Left colon (tissue), 2 donors: Measurements from ENCODE around the gene SF3B3. TPM values are rescaled to one million over a fixed set of nuclear protein-coding genes. Genes with fewer than 3 reads are reported as not detected.

Source experiments
- ATAC-seq: fragments of 200-7000 bp; cut with Tn5 transposase; one replicate; pipeline ENCODE4 v1.9.1; 2020; ENCODE audit warnings: mild to moderate bottlenecking, moderate library complexity
- DNase-seq, 2 donors: peaks; one replicate each; pipeline ENCODE4 v3.0.0-alpha.2; 2020
- intact Hi-C, 2 donors: fragments of 100-400 bp; cut with DNase I in 1 of 2; cut with micrococcal nuclease in 1 of 2; formaldehyde crosslinking; loops; one replicate each; pipeline versions ENCODE4 v1.11.2 to v1.14.0; 2022; cut with DNase I, micrococcal nuclease
- total RNA-seq, 2 donors: library from RNA; stranded (reverse); fragmentation: NEBNext Ultra II Directional; extraction: Animal tissue kit (Norgen Biotek cat#: 25700); gene quantifications; one replicate each; pipeline ENCODE4 v1.2.1, GENCODE V29; 2021
- donor health status: DM: no; HTN: no; CAD: no.
- donor health status: DM: yes; HTN: yes; CAD: no.

The SF3B3 gene
- total RNA-seq, 2 donors from 2014 or later = 133 to 168 TPM

DNA sequence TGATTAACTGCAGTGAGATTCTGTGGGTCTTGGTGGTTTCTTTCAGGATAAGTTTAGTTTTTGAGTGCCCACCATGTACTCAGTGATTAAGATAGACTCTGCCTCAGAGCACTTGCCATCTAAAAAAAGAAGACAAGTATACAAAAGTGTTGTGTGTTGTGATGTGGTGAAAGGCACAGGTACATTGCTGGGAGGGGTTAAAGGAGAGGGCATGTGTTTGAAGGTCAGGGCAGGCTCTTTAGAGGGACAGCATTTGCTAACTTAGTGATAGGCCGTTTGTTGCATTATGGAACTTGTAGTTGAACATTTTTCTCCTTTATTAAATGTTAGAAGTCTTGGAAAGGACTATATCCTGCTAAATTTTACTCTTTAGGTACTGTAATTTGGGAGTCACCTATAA, 26.5 kb downstream of the SF3B3 start:
- DNase-seq (no peak), ATAC-seq (no peak)
- intact Hi-C loops = no loop called here

DNA sequence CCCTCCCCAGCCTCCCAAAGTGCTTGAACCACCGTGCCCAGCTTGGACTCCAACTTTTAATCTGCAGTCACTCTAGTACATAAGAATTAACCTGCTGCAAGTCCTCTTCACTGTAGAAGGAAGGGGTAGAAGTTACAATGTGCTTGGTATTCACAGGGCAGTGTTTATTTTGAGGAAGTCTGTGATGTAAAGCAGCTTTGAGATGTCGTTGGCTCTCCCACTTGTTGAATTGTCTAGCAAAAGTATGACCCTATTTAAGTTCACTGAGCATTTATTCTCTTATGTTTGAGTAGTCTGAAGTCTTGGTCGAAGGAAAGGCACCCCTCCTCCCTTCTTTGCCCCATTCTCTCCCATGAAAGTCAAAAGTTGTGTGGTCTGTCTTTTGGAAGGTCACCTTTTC, 28.2 kb downstream of the SF3B3 start:
- DNase-seq (no peak), ATAC-seq (no peak)
- intact Hi-C loops = no loop called here

DNA sequence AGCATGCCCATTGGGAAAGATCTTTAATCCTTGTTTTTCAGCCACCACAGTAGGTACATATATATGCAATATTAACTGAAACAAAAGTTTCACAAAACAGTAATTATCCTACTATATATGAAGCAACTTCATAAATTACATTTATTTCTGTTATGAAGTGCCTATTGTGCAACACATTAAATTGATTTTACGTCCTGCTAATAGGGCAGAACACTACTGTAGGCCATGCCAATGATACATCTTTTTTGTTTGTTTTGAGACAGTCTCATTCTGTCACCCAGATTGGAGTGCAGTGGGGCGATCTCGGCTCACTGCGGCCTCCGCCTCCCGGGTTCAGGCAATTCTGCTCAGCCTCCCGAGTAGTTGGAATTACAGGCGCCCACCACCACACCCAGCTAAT, 29.1 kb downstream of the SF3B3 start:
- no peak for DNase-seq
- intact Hi-C loops = no loop called here
- ATAC-seq = no peak

DNA sequence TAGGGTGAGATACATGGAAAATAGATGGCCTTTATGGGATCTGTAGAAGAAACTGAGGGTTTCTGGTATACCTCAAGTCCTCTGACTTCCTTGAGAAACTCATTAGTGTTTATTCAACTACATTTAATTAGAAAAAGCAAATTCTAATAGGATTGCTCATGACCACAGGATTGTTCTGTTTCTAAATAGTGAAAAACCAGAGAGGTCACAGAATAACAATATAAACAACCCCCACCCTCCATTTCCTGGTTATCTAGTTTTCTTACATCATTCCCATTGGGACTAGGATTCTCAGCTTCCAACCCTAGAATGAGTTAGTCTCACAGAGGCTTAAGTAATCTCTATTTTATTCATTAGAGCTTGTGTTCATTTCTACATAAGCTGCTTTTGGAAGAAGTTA, 30.0 kb downstream of the SF3B3 start:
- ATAC-seq = no peak
- DNase-seq = no peak
- intact Hi-C loops = no loop called here

DNA sequence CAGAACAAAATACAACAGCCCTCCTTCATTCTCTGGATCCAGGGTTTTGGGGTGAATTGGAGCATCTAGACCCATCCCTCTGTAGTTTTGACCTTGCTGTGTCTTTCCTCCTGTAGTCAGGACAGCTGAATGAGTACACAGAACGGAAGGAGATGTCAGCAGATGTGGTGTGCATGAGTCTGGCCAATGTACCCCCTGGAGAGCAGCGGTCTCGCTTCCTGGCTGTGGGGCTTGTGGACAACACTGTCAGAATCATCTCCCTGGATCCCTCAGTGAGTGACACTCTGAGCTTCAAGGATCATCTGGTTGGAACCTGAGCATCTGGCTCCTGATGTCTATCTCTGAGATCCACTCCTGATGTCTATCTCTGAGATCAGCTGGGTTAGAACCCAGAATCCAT, 32.4 kb downstream of the SF3B3 start:
- DNase-seq = no peak
- intact Hi-C loops = no loop called here
- ATAC-seq = no peak

DNA sequence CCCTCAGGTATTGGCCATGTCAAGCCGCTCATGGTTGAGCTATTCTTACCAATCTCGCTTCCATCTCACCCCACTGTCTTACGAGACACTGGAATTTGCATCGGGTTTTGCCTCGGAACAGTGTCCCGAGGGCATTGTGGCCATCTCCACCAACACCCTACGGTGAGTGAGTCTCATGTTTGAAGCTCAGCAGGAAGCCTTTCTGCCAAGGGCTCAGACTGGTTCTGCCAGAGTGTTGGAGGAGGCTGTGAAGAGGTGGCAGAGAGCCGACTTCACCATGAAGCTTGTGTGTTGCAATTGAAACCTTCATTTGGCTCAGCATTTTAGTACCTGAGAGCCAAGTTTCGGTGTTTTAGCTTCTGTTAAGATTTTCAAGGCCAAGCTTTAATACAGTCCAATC, 38.0 kb downstream of the SF3B3 start:
- intact Hi-C loops = no loop called here
- no peak for ATAC-seq
- no peak for DNase-seq

DNA sequence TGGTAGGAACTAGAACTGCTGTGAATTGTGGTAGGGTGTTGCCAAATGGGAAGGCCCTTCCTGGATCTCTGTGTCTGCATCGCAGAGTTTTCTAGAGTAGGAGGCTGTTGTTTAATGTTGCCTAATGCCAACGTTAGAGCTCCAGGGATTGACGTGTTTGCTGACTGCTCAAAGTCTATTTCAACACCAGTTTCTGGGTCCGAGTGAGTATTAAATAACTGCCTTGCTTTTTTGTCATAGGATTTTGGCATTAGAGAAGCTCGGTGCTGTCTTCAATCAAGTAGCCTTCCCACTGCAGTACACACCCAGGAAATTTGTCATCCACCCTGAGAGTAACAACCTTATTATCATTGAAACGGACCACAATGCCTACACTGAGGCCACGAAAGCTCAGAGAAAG, 40.0 kb downstream of the SF3B3 start:
- ATAC-seq = no peak
- no peak for DNase-seq
- intact Hi-C loops = no loop called here

DNA sequence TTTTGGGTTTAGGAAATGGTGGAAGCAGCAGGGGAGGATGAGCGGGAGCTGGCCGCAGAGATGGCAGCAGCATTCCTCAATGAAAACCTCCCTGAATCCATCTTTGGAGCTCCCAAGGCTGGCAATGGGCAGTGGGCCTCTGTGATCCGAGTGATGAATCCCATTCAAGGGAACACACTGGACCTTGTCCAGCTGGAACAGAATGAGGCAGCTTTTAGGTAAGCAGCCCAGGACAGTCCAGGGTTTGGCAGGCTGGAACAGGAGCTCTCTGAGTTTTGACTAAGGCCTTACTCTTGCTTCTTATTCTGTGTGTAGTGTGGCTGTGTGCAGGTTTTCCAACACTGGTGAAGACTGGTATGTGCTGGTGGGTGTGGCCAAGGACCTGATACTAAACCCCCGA, 41.4 kb downstream of the SF3B3 start:
- ATAC-seq (no peak), DNase-seq (no peak)
- intact Hi-C loops = no loop called here

DNA sequence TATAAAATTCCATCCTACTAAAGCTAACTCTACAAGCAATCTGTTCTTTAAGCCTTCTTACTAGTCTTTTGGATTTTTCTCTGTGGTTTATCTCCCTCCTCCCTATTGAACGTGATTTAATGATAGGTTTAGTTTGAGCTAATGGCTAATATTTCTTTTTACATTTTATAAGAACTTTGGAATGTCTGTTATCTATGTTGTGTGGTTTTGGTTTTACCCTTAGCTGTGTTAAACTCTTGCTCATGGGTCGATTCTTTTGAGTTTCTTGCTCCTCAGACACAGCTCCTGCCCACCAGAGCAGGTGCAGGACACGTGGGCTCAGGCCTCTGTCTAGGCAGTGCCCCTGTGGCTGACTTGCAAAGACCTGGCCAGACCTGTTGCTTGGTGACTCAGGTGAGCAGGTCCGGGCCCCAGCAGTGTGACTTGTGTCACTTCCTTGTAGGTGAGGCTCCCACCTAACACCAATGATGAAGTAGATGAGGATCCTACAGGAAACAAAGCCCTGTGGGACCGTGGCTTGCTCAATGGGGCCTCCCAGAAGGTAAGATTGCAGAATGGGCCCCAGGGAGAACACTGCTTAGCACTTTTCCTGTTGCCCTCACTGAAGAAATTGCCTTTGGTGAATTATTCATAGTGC, 45.1 kb downstream of the SF3B3 start:
- no peak for ATAC-seq
- intact Hi-C loops = no loop called here
- no peak for DNase-seq

DNA sequence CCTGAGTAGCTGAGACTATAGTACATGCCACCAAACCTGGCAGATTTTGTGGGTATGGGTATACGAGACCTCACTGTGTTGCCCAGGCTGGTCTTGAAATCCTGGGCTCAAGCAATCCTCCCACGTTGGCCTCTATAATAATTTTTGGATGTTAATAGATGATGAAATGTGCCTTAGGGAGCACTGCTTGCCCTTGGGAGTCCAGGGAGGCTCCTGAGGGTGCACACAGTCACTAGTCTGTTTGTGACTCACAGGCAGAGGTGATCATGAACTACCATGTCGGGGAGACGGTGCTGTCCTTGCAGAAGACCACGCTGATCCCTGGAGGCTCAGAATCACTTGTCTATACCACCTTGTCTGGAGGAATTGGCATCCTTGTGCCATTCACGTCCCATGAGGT, 46.1 kb downstream of the SF3B3 start:
- no peak for ATAC-seq
- DNase-seq = no peak
- intact Hi-C loops = no loop called here

DNA sequence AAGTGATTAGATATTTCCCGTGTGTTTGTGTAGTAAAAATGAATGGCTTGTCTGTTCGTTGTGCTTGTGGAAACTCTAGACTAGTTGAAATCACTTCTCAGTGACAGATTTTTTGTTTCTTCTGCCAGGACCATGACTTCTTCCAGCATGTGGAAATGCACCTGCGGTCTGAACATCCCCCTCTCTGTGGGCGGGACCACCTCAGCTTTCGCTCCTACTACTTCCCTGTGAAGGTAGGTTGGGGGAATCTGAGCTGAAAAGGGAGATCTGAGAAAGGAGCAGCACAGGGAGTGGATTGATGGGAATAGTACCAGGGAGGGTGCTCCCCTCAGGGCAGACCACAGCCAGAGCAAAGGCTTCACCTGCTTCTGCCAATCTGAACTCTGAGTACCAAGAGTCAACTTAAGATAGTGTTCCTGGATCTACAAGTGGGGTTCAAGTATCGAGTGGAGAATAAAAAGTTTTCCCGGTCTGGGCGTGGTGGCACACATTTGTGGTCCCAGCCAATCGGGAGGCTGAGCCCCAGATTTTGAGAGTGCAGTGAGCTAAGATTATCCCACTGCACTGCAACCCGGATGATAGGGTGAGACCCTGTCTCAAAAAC, 47.5 kb downstream of the SF3B3 start:
- DNase-seq (no peak), ATAC-seq (no peak)
- intact Hi-C loops = no loop called here

DNA sequence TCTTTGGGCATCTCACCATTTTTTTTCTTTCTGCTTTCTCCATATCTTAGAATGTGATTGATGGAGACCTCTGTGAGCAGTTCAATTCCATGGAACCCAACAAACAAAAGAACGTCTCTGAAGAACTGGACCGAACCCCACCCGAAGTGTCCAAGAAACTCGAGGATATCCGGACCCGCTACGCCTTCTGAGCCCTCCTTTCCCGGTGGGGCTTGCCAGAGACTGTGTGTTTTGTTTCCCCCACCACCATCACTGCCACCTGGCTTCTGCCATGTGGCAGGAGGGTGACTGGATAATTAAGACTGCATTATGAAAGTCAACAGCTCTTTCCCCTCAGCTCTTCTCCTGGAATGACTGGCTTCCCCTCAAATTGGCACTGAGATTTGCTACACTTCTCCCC, 48.0 kb downstream of the SF3B3 start:
- ATAC-seq = no peak
- no peak for DNase-seq
- intact Hi-C loops = no loop called here

DNA sequence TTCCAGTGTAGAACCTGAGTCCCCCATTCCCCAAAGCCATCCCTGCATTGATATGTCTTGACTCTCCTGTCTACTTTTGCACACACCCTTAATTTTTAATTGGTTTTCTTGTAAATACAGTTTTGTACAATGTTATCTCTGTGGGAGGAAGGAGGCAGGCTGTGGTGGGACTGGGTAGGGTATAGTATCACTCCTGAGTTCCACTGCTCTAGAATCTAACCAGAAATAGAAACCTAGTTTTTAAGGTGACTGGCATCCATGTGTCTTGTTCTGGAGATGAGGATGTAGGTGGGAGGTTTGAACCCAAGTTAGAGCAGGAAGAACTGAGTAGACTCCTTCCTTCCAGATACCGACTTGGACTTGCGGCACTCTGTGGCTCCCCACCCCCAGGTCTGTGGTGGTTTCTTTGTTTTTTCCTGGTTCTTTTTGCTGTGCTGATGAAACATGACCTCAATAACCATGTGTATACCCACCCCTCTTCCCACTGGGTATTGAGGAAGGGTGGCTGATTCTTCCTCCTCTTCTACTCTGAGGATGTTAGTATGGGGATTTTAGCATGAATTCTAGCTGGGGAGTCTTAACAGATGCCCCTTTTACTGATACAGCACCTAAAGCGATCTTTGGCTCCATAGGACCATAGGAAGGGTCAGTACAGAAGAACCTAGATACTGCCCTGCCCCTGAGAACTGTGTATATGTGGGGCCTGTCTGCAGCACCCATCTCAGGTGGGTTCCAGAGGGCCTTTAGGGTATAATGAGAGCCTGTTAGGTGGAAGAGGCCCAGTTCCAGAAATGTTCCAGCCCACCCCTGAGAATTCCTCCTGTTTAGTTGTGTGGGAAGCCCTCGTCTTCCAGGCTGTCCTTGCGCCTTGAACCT, 48.7 kb downstream of the SF3B3 start:
- intact Hi-C loops = no loop called here
- DNase-seq (no peak), ATAC-seq (no peak)

DNA sequence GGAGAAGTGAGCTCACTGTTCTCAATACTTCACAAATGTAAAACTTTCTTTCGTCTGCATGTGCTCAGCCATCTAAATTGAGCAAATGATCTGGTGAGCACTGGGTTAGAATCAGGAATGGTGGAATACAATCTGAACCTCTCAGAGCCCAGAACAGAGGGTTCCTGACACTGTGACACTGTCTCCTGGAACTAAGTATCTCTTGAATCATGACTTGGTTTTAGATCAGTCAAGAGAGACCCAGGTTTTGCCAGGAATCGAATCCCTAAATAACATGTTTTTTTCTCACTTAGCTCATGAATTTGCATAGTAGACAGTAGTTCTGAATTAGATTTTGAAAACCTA, 49.3 kb downstream of the SF3B3 start:
- ATAC-seq (no peak), DNase-seq (no peak)
- intact Hi-C loops = no loop called here

DNA sequence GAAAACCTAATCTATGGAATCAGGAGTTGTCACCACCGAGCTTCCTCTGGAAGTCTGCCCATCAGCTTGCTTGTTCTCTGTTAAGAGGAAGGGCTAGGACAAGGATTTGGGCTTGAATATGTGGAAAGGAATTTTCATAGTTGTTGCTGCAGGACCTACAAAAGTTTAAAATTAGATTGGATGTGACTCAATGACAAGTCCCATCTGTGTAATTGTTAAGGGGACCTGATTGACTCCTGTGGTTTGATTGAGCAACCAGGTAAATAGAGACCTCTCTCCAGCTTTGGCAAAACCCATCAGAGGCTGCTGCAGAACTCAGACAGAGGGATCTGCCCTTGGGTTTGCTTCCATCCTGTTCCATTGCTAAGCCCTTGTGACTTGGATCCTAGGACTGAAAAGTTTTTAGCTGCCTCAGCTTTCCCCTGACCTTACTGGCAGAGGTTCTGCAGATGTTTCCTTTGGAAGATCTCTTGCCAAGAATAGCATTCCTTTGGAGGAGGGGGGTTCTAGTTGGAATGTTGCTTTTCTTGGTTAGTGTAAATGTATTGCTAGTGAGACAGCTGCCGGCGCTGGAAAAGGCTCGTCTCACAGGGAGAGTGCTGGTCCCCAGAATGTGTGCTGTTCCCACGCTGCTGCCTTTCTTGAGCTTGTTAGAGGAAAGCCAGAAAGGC, 50.0 kb downstream of the SF3B3 start:
- no peak for DNase-seq

DNA sequence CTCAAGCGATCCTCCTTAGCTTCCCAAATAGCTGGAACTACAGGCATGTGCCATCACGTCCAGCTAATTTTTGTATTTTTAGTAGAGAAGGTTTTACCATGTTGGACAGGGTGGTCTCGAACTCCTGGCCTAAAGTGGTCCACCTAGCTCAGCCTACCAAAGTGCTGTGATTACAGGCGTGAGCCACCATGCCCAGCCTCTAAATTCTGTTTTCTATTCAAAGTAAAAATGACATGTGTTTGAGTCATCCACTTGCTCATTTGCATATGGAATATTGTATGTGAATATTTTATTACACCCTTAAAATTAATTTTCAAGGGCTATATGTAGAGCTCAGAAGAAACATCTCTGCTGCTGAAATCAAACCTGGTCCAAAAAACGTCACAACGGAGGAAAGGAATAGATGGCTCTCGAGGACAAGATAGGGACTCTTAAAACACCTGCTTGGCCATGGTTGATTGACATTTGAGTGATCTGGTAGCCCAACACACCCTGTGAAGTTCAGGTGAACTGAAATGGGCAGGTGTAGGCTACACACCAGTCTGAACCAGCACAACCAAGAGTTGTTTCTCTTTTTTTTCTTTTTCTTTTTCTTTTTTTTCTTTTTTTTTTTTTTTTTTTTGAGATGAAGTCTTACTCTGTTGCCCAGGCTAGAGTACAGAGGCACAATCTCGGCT, 51.1 kb downstream of the SF3B3 start:
- ATAC-seq = no peak
- intact Hi-C loops = no loop called here
- DNase-seq = no peak

More for the DNA sequence above, 50.0 kb downstream of the SF3B3 start:
- intact Hi-C loops = no loop called here
- no peak for ATAC-seq

DNA sequence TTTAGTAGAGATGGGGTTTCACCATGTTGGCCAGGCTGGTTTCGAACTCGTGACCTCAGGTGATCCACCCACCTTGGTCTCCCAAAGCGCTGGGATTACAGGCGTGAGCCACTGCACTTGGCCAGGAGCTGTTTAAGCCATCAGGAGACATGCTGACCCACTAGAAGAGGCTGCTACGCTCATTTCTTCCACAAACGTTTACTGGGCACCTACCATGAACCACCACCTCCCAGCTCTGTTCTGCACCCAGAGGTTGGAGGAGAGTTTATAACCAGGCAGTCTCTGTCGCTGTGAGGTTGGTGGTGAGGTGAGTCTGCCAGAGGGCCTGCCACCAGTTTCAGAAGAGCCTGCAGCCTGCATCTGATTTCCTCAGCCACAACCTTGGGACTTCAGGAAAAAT, 51.8 kb downstream of the SF3B3 start:
- ATAC-seq (no peak), DNase-seq (no peak)
- intact Hi-C loops = no loop called here

DNA sequence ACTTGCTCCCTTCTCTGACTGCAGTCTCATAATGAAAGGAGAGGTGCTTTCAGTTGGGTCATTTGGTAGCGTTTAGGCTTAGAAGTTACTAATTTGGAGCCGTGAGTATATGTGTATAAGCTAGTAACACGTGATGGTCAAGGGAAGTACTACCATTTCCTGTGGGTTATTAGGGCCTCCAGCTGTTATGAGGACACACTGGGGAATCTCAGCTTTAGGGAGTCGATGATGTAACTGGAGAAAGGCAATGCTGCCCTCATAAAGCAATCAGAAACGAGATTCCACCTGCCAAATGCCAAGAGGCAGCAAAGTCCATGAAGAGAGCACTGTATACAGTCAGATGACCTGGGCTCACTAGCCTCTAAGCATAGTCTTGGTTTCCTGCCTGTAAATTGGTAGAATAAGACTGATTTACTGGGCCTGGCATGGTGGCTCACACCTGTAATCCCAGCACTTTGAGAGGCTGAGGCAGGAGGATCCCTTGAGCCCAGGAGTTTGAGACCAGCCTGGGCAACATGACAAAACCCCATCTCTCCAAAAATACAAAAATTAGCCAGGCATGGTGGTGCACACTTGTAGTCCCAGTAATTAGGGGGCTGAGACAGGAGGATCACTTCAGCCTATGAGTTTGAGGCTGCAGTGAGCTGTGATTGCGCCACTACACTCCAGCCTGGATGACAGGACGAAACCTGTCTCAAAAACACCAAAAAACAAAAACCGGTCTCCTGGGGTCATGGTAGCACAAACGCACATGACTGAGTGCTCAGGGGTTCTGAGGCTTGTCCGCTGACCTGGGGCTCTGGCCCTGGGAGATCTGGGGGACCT, 53.0 kb downstream of the SF3B3 start:
- DNase-seq (no peak), ATAC-seq (peak; percentile 86)
- intact Hi-C loops = no loop called here
